Stimulated activated CD4-positive, alpha-beta T cell treated with anti-CD3 and anti-CD28 coated beads, Interleukin-12 subunit alpha, Interleukin-12 subunit beta, amount 100 ng/mL, for 24 hours (primary cell): ENCODE results near the gene STX16.

Experiments
- DNase-seq, 2 experiments: peaks; one replicate each; pipeline ENCODE4 v3.0.0-alpha.2; 2020; ENCODE audit warnings: low read depth in 2 of 2

Gene STX16, protein sequence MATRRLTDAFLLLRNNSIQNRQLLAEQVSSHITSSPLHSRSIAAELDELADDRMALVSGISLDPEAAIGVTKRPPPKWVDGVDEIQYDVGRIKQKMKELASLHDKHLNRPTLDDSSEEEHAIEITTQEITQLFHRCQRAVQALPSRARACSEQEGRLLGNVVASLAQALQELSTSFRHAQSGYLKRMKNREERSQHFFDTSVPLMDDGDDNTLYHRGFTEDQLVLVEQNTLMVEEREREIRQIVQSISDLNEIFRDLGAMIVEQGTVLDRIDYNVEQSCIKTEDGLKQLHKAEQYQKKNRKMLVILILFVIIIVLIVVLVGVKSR

DNA sequence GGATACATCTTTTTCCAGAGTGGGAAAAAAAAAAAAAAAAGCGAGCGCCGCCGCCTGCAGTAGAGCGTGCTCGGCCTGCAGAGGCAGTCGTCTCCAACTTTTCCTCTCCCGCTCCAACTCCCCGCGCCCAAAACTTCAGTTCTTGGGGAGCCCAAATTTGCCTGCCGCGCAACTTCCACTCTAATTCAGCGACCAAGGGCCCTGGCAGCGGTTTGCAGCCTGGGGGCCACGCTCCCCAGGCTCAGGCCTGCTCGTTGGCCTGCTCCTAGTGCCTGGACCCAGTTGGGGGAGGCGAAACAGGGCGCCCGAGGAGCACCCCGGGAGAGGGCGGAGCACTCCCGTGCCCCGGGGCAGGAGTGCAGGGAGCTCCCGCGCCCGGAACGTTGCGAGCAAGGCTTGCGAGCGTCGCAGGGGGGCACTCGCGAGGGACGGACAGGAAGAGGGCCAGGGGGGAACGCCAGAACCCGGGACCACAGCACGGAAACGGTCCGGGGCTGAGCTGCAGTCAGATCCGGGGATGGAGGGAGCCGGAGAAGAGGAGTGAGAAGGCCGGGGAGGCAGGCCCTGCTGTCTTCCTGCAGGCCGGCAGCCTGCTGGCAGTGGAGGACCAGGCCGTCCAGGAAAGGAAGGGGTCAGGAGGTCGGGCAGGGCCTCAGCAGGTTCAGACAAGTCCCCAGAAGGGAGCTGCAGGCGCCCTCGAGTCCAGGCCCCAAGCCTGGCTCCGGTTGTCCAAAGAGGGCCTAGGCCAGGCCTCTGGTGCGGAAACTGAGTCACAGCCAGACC lies at the start of gene STX16:
TSS of gene STX16 (plus strand) at position 508 of the 783 bp plus-strand sequence. CDS start 724 bp downstream, outside the sequence.
- peak; percentile 82 to 84 for DNase-seq

DNA sequence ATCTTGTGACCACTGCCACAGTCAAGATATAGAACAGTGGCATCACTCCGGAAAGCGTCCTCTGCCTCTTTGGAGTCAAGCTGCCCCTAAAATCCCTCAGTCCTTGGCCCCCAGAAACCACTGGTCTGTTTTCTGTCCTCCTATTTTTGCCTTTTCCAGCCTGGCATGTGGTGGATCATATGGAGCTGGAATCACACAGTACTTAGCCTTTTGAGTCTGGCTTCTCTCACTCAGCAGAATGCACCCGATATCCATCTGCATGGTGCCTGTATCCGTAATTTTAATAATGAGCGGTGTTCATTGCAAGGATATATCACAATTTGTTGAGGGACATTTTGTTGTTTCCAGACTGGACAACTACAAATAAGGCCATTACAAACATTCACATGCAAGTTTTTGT lies 49.0 kb upstream of the STX16 start:
- DNase-seq, result no peak

DNA sequence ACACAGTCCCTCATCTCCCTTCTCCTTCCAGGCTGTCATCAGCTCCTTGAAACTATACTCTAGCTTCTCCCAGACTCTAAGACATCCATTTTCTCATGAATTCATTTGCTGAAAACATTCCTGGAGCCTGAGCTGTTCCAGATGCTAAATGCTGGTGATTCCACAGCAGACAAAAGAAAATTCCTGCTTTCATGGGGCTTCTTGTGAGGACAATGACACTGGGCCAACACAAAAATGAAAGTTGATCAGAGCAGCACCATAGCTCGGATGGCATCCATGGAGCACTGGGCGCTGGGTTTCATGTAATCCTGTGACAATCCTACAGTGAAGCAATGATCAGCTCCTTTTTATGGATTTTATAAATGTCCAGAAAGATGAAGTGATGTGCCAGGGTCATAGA lies 47.4 kb upstream of the STX16 start:
- DNase-seq, result no peak

DNA sequence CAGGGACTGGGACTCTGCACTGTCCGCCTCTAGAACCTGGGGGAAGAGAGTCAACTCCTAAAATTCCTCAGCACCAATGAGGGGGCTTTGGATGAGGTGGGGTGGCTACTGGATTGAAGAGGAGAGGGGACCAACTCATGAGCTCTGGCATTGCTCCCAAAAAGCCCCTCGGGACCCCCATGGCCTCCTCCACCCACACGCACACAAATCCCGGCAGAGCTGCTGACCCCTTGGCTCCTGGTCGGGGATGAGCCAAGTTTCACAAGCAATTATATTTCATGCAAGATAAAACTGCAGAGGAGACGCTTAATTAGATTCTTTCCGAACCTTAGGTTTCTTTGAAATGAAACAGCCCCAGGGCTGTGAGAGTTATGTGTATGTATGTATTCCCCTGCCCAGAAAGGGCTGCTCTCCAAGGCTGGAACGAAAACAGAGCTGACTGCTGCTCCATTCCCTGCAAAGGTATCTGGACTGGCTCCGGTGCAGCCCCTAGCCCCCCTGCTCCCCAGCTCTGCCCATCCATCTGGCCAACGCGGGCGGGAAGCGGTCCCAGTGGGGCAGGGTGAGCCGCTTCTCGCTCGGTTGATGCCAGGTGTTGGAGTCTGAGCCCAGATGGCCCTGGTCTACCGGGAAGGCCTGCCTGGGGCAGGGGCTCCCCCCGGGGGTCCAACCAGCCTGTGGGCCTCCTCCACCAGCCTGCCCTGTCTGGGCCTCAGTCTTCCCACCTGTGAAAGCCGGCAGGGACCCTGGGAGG lies 46.8 kb upstream of the STX16 start:
- no peak for DNase-seq

DNA sequence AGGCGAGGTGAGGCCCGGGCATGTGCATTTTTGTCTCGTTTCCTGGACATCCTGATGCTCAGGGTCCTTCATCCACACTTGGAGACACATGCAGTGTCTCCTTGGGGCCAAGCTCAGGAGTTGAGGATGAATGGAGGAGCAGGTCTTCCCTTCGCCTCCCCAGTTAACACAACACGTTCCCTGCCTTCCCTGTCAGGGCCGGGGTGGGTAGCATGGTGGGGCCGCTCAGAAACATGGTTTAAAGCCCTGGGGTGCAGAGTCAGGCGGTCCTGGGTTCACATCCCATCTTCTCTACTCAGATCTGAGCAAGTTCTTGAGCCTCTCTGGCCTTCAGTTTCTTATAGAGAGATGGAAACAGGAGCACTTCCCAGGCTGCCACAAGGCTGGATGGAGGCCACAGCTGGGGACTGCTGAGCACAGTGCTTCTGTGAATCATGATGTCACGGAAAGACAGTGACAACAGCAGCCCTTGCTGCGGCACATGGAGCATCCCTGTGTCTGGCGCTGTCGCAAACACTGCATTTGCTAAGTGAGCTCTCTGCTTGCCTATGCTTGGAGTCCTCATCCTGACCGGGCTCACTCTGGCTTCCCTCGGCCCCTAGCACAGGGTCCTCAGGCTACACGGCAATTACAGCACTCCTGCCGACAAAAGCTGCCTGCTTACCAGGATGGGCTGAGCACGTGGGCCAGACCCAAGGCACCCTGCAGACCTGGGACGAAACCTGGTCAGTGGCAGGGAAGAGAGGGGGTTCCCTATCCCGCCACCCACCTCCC lies 45.6 kb upstream of the STX16 start:
- no peak for DNase-seq

DNA sequence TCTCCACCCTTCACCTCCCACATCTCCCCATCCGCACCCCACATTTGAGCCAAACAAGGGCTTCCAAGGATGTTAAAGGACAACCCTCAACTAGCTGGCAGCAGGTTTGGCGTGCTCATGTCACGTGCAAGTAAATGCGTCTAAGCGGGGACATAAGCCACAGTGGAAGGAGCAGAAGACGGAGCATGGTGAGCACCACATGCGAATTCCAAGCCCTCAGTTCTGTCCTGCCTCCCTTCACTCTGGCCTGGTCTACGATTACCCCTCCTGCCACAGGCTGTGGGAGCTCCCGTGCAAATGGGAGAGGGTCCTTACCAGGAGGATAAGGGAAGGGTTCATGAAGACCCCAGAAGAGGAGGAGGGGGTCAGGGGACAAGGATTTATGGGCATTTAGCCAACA lies 44.9 kb upstream of the STX16 start:
- DNase-seq, result no peak

DNA sequence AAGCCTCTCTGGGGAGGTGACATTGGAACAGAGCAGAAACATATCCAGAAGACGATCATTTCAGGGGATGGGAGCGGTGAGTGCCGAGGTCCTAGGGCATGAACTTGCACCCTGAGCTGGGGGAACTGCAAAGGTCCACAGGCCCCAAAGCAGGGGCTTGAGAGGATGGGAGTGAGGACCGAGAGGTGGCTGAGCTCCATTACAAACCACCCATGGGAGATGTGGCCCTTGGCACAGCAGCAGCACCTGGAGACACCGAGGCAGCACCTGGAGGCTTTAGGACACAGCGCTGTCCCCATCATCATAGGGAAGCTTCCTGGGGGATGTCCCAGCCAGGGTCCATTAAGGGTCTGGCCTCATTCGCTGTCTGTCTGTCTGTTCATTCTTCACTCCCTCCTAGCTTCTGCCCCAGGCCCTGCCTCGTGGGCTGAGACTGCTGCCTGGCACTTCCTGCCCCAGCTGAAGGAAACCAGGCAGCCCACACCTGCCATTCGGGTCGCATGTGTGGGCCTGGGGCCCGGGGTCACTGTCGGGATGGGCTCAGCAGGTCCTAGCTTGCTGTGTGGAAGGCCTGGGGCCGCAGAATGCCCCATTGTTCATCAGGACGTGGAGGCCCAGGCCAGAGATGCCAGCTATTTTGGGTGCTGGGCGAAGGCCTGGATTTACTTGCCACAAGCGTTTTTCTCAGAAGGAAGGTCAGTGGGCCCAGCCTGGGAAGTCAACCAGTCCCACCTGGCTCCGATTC lies 42.8 kb upstream of the STX16 start:
- DNase-seq, result no peak

DNA sequence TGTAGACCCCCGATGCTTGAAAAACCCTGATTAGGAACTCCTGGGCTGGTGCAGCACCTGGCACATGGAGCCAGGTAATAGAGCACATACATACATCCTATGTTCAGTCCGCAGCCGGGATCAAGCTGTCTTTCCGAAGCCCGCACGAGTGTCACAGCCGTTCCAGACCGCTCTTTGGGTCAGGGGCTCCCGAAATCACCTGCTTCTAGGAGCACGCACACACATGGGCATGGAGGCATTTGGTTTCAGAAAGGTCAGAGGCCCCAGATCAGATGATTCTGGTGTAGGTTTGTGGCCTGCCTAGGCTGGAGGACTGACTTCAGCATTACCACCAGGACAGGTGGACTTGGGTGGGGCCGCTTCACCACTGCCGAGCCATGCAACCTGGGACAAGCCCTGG lies 42.1 kb upstream of the STX16 start:
- DNase-seq, result no peak

DNA sequence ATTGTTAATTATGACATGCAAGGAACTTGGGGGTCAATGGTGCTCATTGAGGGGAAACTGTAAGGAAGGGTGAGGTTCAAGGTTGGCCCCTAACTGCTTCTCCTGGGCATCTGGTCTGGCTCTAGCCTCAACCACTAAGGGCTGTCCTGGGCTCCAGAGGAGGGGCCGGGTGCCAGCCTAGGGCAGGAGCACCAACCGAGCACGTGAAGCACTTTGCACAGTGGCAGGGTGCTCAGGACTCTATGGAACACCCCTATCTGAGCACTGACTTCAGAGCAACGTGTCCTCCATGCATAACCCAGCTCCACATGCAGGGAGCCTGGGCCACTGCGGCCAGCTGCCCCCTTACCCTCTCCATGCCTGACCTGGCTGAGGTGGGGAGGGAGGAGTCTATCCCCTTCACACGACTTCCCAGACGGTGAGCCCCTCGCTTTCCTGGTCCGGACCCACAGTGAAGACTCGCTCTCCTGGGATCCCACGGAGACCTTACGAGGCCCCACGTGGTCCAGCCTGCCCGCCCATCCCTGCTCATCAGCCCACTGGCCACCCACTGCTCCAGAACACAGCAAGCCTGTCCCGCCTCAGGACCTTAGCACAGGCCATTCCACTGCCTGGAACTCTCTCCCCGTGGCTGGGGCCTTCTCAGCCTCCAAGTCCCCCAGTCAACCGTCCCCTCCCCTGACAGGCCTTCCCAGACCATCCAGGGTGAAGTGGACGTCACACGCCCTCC lies 40.8 kb upstream of the STX16 start:
- DNase-seq, result no peak

DNA sequence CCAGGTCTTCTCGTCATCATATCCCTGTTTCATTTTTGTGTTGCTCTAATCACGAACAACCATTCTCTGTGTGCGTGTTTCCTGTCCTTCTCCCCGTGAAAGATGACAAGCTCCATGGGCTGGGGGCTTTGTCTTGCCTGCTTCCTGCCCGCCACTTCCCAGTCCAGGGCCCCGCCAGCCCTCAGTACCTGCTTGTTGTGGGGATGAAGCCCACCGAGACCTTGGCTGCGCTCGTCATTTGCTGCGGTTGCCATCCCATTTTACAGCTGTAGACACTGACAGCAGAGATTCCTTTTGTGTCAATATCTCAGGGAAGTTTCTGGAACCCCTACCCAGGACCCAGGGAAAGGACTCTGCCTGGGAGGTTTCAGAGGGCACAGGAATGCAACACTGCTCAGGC lies 40.3 kb upstream of the STX16 start:
- no peak for DNase-seq

DNA sequence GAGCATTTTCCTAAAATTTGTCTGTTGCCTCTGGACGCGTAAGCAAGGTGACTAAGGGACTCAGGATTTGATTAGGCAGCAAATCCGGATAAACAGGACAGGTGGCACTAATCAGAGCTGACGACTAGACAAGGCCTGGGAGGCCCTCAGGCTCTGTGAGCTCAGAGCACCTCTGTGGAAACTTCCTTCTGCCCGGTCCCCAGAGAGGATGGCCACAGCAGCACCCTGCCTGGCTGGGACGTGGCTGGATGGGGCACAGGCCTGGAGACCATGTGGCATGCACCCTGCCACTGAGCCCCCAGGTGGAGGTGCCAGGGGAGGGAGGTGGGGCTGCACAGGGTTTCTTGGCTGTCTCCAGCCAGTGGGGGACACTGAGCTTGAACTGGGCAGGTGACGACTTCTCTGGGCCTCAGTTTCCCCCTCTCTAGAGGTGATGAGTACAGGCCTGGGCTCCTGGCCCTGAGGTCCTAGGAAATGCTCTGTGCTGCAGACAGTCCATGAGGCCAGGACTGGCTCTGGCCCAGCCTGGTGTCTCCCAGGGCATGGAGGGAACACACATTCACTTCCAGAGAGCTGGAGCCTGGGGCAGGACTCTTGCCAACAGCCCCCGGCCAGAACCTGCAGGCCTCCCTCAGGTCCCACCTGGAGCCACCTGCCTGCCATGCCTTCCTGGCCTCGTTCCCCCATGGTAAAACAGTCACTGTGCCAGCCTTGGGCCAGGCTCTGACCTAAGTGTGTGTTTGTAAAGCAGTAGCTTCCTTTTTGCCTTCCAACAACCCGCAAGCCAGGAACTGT lies 39.6 kb upstream of the STX16 start:
- DNase-seq, result no peak

DNA sequence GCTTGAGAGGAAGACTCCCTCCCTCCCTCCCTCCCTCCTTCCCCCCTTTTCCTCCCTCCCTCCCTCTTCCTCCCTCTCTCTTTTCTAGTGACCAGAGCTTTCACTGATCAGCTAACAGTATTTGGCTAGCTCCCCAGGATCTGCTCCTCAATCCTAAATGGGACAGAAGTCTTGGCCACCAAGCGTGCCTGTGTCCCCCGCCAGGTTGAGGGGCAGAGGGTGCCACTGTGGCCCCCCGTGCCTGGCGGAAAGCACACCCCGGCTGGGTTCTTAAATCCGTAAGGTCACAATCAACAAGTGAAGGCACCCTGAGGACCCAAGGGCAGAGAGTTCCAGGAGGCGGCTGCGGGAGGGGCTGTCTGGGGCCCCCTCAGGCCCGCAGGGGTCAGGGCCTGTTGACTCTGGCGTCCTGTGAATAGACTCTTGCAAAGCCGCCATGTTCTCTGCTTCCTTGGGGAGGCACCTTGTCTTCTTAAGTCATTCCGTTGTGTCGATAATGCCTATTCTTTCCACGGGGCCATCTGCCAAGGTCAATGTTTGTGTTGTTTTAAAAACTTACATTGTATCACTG lies 38.9 kb upstream of the STX16 start:
- DNase-seq, result no peak

DNA sequence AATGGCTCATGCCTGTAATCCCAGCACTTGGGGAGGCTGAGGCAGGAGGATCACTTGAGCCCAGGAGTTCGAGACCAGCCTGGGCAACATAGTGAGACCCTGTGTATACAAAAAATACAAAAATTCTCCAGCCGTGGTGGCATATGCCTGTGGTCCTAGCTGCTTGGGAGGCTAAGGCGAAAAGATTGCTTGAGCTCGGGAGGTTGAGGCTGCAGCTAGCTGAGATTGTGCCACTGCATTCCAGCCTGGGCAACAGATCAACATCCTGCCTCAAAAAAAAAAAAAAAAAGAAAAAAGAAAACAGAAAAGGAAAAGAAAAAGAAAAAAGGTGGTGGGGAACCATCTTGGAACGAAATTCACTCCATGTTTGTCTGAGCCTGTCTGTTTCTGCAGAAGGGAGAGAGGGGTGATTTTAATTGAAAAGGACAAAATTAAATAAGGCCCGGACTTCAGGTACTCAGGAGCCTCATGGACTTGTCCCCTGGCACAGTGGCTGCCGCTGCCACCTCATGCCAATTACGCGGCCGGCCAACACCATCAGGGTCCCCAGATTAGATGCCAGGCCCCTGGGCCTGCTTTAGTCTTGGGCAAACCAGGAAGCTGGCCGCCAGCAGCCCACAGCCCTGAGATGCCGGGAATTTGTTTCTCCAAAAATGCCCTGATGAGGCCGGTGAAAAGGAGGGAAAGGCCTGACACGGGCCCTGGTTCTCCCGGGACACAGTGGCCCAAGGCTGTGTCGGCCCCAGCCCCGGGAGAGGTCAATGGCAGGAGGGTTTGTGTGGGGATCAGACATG lies 37.8 kb upstream of the STX16 start:
- DNase-seq, result no peak

DNA sequence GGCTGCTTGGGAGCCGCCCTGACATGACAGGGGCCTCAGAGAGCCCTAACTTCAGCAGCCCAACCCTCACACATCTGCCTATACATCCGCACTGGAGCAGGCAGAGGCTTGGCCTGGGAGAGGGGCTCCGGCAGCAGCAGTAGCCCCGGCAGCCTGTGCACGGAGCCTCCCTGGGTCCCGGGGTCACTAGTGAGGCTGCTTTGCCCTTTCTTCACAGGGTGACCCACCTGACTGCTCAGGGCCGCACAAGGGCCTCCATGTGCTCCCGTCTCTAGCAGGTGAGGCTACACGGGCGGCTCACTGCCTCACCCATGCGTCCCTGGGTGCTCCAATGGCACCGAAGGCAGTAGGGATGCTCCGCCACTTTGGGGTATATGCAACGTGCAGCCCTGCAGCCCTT lies 36.7 kb upstream of the STX16 start:
- no peak for DNase-seq

DNA sequence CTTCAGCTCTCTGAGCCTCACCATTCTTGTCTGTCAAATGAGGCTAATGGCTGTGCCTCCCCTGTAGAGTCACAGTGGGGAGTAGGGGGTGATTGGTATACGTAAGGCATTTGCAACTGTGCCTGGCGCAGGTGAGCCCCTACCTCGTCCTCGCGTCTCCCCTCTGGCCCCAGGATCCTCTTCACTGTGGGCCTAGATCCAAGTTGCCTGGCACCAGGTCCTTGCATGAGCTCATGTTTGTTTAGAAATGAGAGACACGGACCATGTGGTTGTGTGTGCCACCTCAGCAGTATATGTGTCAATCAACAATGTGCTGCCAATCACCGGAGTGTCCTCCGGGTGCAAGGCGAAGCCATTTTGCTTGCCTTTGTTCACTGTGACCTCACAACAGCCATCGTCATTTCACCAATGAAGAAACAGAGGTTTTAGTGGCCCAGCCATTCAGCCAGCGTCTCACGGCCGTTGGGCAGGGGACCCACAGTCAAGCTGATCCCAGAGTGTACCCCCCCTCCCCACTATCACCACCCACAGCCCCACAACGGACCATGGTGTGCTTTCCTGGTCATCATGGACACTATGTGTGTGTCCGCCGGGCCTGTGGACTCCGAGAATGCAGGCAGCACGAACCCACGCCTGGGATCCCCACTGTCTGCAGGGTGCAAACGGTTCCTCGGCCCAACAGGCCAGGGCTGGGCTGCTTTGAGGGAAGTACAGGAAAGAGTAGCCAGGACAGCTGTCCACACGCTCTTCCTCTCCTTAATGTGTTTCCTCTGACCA lies 35.9 kb upstream of the STX16 start:
- DNase-seq, result no peak

DNA sequence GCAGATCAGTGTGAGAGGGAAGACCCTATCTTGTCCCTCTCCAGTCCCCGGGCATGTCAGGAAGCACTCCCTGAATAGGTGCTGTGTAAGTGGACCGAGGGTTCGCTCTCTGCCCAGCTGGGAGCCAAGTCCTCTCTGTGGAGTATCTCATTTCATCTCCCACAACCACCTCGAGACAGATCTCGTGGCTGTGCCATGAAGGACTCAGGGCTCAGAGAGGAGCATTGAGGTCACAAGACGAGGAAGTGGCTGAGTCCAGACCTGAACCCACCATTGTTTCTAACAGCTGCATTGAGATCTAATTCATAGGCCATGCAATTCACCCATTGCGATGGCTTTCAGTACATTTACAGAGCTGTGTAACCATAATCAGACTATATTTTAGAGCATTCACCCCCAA lies 34.7 kb upstream of the STX16 start:
- DNase-seq, result no peak

DNA sequence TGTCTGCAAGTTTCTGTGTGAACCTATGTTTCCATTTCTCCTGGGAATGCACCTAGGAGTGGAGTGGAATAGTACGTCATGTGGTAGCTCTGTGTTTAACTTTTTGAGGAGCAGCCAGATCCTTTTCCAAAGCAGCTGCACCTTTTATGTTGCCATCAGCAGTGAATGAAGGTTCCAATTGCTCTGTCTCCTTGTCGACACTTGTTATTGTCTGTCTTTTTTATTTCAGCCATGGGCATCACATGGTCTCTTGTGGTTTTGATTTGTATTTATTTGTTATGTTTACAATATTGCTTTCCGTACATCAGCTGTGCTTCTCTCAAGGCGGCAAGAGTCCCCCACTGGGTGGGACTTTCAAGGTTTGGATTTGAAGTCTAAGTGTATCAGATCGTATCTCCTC lies 33.9 kb upstream of the STX16 start:
- no peak for DNase-seq
